Astrocyte (in vitro differentiated cells and primary cell): ENCODE data around the gene EPPIN. TPM values are rescaled to one million over a fixed set of nuclear protein-coding genes. Genes with fewer than 3 reads are reported as not detected.

Source experiments
- DNase-seq: peaks from one replicate; pipeline ENCODE4 v3.0.0-alpha.2; 2010; ENCODE audit warnings: low read depth
- FAIRE-seq: peaks from 2 replicates; lab custom pipeline; 2011; peaks lifted over from hg19 to GRCh38; lab: Jason Lieb, UNC
- H2AFZ ChIP-seq: 2 replicates; pipeline ENCODE4 v1.6.0; 2012; ENCODE audit warnings: low read depth, low read length, inconsistent platforms
- H3K27ac ChIP-seq: 2 replicates; pipeline ENCODE4 v1.5.1; 2011; ENCODE audit warnings: low read depth, low read length, inconsistent platforms
- H3K27me3 ChIP-seq: 2 replicates; pipeline ENCODE4 v1.6.0; 2011; ENCODE audit warnings: low read length, inconsistent platforms; ENCODE audit not compliant: insufficient read depth
- H3K36me3 ChIP-seq: 2 replicates; pipeline ENCODE4 v1.5.1; 2011; ENCODE audit warnings: low read length, inconsistent platforms; ENCODE audit not compliant: insufficient read depth
- H3K4me1 ChIP-seq: 2 replicates; pipeline ENCODE4 v1.5.1; 2011; ENCODE audit warnings: low read length, inconsistent platforms; ENCODE audit not compliant: insufficient read depth
- H3K4me2 ChIP-seq: 2 replicates; pipeline ENCODE4 v1.6.0; 2012; ENCODE audit warnings: low read length, inconsistent platforms
- H3K4me3 ChIP-seq: 2 replicates; pipeline ENCODE4 v1.5.1; 2011; ENCODE audit warnings: low read depth, mild to moderate bottlenecking, low read length, inconsistent platforms; ENCODE audit not compliant: insufficient read depth
- H3K79me2 ChIP-seq: 2 replicates; pipeline ENCODE4 v1.6.0; 2012; ENCODE audit warnings: mild to moderate bottlenecking, low read length, inconsistent platforms; ENCODE audit not compliant: insufficient read depth
- H3K9ac ChIP-seq: 2 replicates; pipeline ENCODE4 v1.6.0; 2012; ENCODE audit warnings: mild to moderate bottlenecking, low read length, inconsistent platforms
- H3K9me3 ChIP-seq: 2 replicates; pipeline ENCODE4 v1.5.1; 2012; ENCODE audit warnings: low read depth, mild to moderate bottlenecking, low read length, inconsistent platforms; ENCODE audit not compliant: insufficient read depth
- H4K20me1 ChIP-seq: 2 replicates; pipeline ENCODE4 v1.6.0; 2012; ENCODE audit warnings: low read length, inconsistent platforms; ENCODE audit not compliant: insufficient read depth
- H3K27ac Mint-ChIP-seq: one replicate; pipeline ENCODE4 v1.8.0; 2021; ENCODE audit warnings: mild to moderate bottlenecking, mixed read lengths; ENCODE audit not compliant: unreplicated experiment
- H3K27me3 Mint-ChIP-seq: one replicate; pipeline ENCODE4 v1.8.0; 2021; ENCODE audit warnings: low read depth, mixed read lengths; ENCODE audit not compliant: unreplicated experiment
- H3K36me3 Mint-ChIP-seq: one replicate; pipeline ENCODE4 v1.8.0; 2021; ENCODE audit warnings: low read depth, mixed read lengths; ENCODE audit not compliant: unreplicated experiment
- H3K4me1 Mint-ChIP-seq: one replicate; pipeline ENCODE4 v1.8.0; 2021; ENCODE audit warnings: low read depth, mixed read lengths; ENCODE audit not compliant: unreplicated experiment
- H3K4me3 Mint-ChIP-seq: one replicate; pipeline ENCODE4 v1.8.0; 2021; ENCODE audit warnings: mild to moderate bottlenecking, moderate library complexity, mixed read lengths; ENCODE audit not compliant: unreplicated experiment
- H3K9me3 Mint-ChIP-seq: one replicate; pipeline ENCODE4 v1.8.0; 2021; ENCODE audit warnings: mild to moderate bottlenecking, mixed read lengths; ENCODE audit not compliant: unreplicated experiment
- EZH2 ChIP-seq: IDR thresholded peaks from 2 replicates; pipeline ENCODE4 v1.6.1; 2012; ENCODE audit warnings: mild to moderate bottlenecking, low read length, inconsistent platforms; ENCODE audit not compliant: insufficient read depth
- total RNA-seq: library from RNA; stranded (reverse); gene quantifications from 2 replicates; pipeline ENCODE4 v1.2.1, GENCODE V29; 2021
- TF ChIP-seq, protein P1 (sequence below): IDR thresholded peaks from 2 replicates; pipeline ENCODE4 v1.5.1; 2011; ENCODE audit warnings: low read depth, mild to moderate bottlenecking, inconsistent platforms, low read length, moderate library complexity; ENCODE audit not compliant: insufficient read depth

Gene EPPIN
- total RNA-seq, 1 donor from 2014 or later: not detected

GRCh38 chr20:45515147-45515913, 31.9 kb downstream of the EPPIN start, which contains the start of gene SPINT3:
Gene SPINT3 (minus strand): TSS chr20:45515622. CDS start chr20:45515608, 14 bp downstream.
- H3K27me3 Mint-ChIP-seq: peaks cover 11% of the 10 kb centered on the region
- H3K4me3 Mint-ChIP-seq: no peak within 1 kb of the TSS
- Histone ChIP-seq H3K79me2 (no peaks in the 10 kb centered on the region), H3K36me3 (no peaks in the 10 kb centered on the region), H3K9me3 (no peaks in the 10 kb centered on the region), H3K27me3 (peaks cover 3% of the 10 kb centered on the region), H3K4me1 (no peaks in the 10 kb centered on the region), H4K20me1 (no peaks in the 10 kb centered on the region), H3K4me3 (no peak within 1 kb of the TSS), H3K4me2 (no peak within 1 kb of the TSS), H3K9ac (no peak within 1 kb of the TSS), H3K27ac (no peak within 1 kb of the TSS), H2AFZ (no peak within 1 kb of the TSS)
- peaks cover 3% of the 10 kb centered on the region for H3K4me1 Mint-ChIP-seq
- FAIRE-seq: no peak
- TF ChIP-seq EZH2: no peak
- TF ChIP-seq, protein P1, sequence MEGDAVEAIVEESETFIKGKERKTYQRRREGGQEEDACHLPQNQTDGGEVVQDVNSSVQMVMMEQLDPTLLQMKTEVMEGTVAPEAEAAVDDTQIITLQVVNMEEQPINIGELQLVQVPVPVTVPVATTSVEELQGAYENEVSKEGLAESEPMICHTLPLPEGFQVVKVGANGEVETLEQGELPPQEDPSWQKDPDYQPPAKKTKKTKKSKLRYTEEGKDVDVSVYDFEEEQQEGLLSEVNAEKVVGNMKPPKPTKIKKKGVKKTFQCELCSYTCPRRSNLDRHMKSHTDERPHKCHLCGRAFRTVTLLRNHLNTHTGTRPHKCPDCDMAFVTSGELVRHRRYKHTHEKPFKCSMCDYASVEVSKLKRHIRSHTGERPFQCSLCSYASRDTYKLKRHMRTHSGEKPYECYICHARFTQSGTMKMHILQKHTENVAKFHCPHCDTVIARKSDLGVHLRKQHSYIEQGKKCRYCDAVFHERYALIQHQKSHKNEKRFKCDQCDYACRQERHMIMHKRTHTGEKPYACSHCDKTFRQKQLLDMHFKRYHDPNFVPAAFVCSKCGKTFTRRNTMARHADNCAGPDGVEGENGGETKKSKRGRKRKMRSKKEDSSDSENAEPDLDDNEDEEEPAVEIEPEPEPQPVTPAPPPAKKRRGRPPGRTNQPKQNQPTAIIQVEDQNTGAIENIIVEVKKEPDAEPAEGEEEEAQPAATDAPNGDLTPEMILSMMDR: no peak
- H3K9me3 Mint-ChIP-seq: no peaks in the 10 kb centered on the region
- H3K27ac Mint-ChIP-seq: no peak within 1 kb of the TSS
- H3K36me3 Mint-ChIP-seq: no peaks in the 10 kb centered on the region
- no peak for DNase-seq

- Mint-ChIP-seq H3K9me3 (no peaks in the 10 kb centered on the region), H3K36me3 (no peaks in the 10 kb centered on the region), H3K4me3 (no peak overlapping the region), H3K27ac (no peak overlapping the region), H3K27me3 (peaks cover 14% of the 10 kb centered on the region), H3K4me1 (no peaks in the 10 kb centered on the region)
- Histone ChIP-seq H3K4me3 (no peak overlapping the region), H3K79me2 (no peaks in the 10 kb centered on the region), H3K27me3 (peaks cover 3% of the 10 kb centered on the region), H3K27ac (no peak overlapping the region), H3K36me3 (no peaks in the 10 kb centered on the region), H3K4me2 (no peak overlapping the region), H3K9me3 (no peaks in the 10 kb centered on the region), H3K4me1 (no peaks in the 10 kb centered on the region), H2AFZ (no peak overlapping the region), H4K20me1 (no peaks in the 10 kb centered on the region), H3K9ac (no peak overlapping the region)
- no peak for FAIRE-seq
- DNase-seq: no peak
- TF ChIP-seq, protein P1: no peak
- TF ChIP-seq EZH2: no peak
These were observed 36.8 kb downstream of the EPPIN start for GRCh38 chr20:45510242-45510862.
